Neuron (in vitro differentiated cells): Measurements from ENCODE around the gene SLC15A2.
"Not testable (repeated sequence)": the region's sequence is repeated elsewhere in the genome, so short reads cannot be mapped to it uniquely, and the experiment has no call there.

ENCODE experiments used
- H2AFZ ChIP-seq: one replicate; pipeline ENCODE4 v1.6.1; 2013; ENCODE audit warnings: low read depth, mild to moderate bottlenecking, inconsistent platforms, low read length, moderate library complexity
- H3K27me3 ChIP-seq: one replicate; pipeline ENCODE4 v1.6.1; 2013; ENCODE audit warnings: low read length; ENCODE audit not compliant: insufficient read depth
- H3K36me3 ChIP-seq: one replicate; pipeline ENCODE4 v1.6.1; 2013; ENCODE audit warnings: low read length; ENCODE audit not compliant: insufficient read depth
- H3K4me1 ChIP-seq: one replicate; pipeline ENCODE4 v1.6.1; 2013; ENCODE audit warnings: low read length; ENCODE audit not compliant: insufficient read depth
- H3K4me3 ChIP-seq: 2 replicates; pipeline ENCODE4 v1.5.1; 2013; ENCODE audit warnings: mild to moderate bottlenecking, low read length, moderate library complexity
- H3K9me3 ChIP-seq: one replicate; pipeline ENCODE4 v1.6.1; 2013; ENCODE audit warnings: low read length

Gene SLC15A2, protein sequence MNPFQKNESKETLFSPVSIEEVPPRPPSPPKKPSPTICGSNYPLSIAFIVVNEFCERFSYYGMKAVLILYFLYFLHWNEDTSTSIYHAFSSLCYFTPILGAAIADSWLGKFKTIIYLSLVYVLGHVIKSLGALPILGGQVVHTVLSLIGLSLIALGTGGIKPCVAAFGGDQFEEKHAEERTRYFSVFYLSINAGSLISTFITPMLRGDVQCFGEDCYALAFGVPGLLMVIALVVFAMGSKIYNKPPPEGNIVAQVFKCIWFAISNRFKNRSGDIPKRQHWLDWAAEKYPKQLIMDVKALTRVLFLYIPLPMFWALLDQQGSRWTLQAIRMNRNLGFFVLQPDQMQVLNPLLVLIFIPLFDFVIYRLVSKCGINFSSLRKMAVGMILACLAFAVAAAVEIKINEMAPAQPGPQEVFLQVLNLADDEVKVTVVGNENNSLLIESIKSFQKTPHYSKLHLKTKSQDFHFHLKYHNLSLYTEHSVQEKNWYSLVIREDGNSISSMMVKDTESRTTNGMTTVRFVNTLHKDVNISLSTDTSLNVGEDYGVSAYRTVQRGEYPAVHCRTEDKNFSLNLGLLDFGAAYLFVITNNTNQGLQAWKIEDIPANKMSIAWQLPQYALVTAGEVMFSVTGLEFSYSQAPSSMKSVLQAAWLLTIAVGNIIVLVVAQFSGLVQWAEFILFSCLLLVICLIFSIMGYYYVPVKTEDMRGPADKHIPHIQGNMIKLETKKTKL

GRCh38 chr3:121894301-121894990 lies at the start of gene SLC15A2:
SLC15A2 (plus strand) TSS chr3:121894401; CDS start chr3:121894477, 76 bp downstream.
- Histone ChIP-seq H3K9me3 (no peaks in the 10 kb centered on the region), H2AFZ (no peak within 1 kb of the TSS), H3K36me3 (no peaks in the 10 kb centered on the region), H3K27me3 (no peaks in the 10 kb centered on the region), H3K4me3 (no peak within 1 kb of the TSS), H3K4me1 (peaks cover 1% of the 10 kb centered on the region)

- H3K4me1 ChIP-seq = peaks cover 4% of the 10 kb centered on the region
- no peak overlapping the region for H2AFZ ChIP-seq
- peaks cover 3% of the 10 kb centered on the region for H3K9me3 ChIP-seq
- H3K4me3 ChIP-seq = no peak overlapping the region
- no peaks in the 10 kb centered on the region for H3K27me3 ChIP-seq
- no peaks in the 10 kb centered on the region for H3K36me3 ChIP-seq
These were observed 49.3 kb upstream of the SLC15A2 start for GRCh38 chr3:121844892-121845291.

GRCh38 chr3:121852256-121852655 lies 41.9 kb upstream of the SLC15A2 start:
- no peaks in the 10 kb centered on the region for H3K9me3 ChIP-seq
- no peak overlapping the region for H3K4me3 ChIP-seq
- no peak overlapping the region for H2AFZ ChIP-seq
- H3K4me1 ChIP-seq = no peaks in the 10 kb centered on the region
- H3K36me3 ChIP-seq = no peaks in the 10 kb centered on the region
- no peaks in the 10 kb centered on the region for H3K27me3 ChIP-seq

GRCh38 chr3:121855555-121855954 lies 38.6 kb upstream of the SLC15A2 start:
- Histone ChIP-seq H3K27me3 (no peaks in the 10 kb centered on the region), H3K4me1 (no peaks in the 10 kb centered on the region), H3K9me3 (no peaks in the 10 kb centered on the region), H3K36me3 (no peaks in the 10 kb centered on the region), H2AFZ (no peak overlapping the region), H3K4me3 (no peak overlapping the region)

GRCh38 chr3:121857778-121858177 lies 36.4 kb upstream of the SLC15A2 start:
- not testable (repeated sequence) for H3K4me3 ChIP-seq, H3K4me1 ChIP-seq, H3K9me3 ChIP-seq, H3K36me3 ChIP-seq, H3K27me3 ChIP-seq, H2AFZ ChIP-seq

GRCh38 chr3:121863247-121863646 lies 31.0 kb upstream of the SLC15A2 start:
- H3K4me1 ChIP-seq, H3K36me3 ChIP-seq, H3K27me3 ChIP-seq, H2AFZ ChIP-seq, H3K4me3 ChIP-seq, H3K9me3 ChIP-seq: not testable (repeated sequence)

GRCh38 chr3:121863801-121864200 lies 30.4 kb upstream of the SLC15A2 start:
- Histone ChIP-seq H3K4me3 (no peak overlapping the region), H3K36me3 (no peaks in the 10 kb centered on the region), H3K9me3 (peaks cover 8% of the 10 kb centered on the region), H2AFZ (no peak overlapping the region), H3K27me3 (no peaks in the 10 kb centered on the region), H3K4me1 (no peaks in the 10 kb centered on the region)

DNA sequence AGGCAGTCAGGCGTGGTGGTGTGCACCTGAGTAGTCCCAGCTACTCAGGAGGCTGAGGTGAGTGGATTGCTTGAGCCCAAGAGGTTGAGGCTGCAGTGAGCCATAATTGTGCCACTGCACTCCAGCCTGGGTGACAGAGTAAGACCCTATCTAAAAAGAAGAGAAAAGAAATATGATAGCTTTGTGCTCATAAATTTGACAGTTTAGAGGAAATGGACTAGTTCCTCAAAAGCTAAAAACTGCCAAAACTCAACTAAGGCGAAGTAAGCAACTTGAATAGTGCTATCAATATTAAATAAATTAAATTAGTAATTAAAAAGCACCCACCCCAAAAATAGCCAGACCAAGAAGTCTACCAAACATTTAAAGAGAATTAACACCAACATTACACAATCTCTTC lies 24.5 kb upstream of the SLC15A2 start:
- Histone ChIP-seq H3K4me3 (no peak overlapping the region), H3K27me3 (no peaks in the 10 kb centered on the region), H3K9me3 (peaks cover 3% of the 10 kb centered on the region), H3K4me1 (no peaks in the 10 kb centered on the region), H3K36me3 (peaks cover 6% of the 10 kb centered on the region), H2AFZ (no peak overlapping the region)

DNA sequence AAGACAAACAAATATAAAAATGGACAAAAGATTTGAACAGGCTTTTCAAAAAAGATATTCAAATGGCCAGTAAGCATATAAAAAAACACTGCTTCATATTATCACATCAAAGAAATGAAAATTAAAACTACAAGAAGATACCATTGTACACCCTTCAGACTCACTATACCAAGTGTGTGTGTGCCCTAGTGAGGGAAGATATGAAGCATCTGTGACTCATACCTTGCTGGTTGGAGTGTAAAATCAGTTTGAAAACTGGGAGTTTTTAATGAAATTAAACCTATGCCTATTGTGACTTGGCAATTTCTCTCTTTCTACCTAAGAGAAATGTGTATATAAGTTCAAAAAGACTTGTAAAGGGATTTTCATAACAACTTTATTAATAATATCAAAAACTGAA lies 23.5 kb upstream of the SLC15A2 start:
- H3K27me3 ChIP-seq = no peaks in the 10 kb centered on the region
- peaks cover 6% of the 10 kb centered on the region for H3K36me3 ChIP-seq
- H3K4me1 ChIP-seq = no peaks in the 10 kb centered on the region
- peaks cover 3% of the 10 kb centered on the region for H3K9me3 ChIP-seq
- H2AFZ ChIP-seq = no peak overlapping the region
- no peak overlapping the region for H3K4me3 ChIP-seq

- H3K36me3 ChIP-seq = peaks cover 6% of the 10 kb centered on the region
- H2AFZ ChIP-seq = no peak overlapping the region
- H3K4me1 ChIP-seq = no peaks in the 10 kb centered on the region
- H3K27me3 ChIP-seq = no peaks in the 10 kb centered on the region
- H3K4me3 ChIP-seq = no peak overlapping the region
- no peaks in the 10 kb centered on the region for H3K9me3 ChIP-seq
These were observed 22.8 kb upstream of the SLC15A2 start for GRCh38 chr3:121871430-121871829.

DNA sequence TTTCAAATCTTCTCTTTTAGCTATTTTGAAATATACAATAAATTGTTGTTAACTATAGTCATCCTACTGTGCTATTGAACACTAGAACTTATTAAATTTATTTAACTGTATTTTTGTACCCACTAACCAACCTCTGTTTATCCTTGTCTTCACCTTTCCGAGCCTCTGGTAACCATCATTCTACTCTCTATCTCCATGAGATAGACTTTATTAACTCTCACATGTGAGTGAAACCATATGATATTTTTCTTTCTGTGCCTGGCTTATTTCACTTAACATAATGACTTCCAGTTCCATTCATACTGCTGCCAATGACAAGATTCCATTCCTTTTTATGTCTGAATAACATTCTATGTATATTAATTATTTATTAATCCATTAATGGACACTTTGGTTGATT lies 15.8 kb upstream of the SLC15A2 start:
- Histone ChIP-seq H3K9me3 (no peaks in the 10 kb centered on the region), H3K27me3 (no peaks in the 10 kb centered on the region), H2AFZ (no peak overlapping the region), H3K4me3 (no peak overlapping the region), H3K4me1 (no peaks in the 10 kb centered on the region), H3K36me3 (peaks cover 2% of the 10 kb centered on the region)

DNA sequence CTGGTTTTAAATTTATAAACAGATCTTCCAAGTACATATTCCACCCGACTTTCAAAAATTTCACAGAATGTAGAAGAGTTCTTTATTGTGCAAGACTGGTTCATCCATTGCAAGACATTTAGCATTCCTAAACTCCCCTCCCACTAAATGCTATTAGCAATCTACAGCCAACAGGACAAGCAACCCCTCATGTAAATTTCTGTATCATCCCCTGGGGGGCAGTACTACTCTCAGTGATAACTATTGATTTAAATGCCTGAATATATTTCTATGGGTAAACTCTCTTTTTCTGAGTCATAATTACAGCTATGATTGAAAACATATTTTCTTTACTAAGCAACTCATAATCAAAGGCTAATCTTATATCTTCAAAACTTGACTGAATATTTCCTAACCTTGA lies 10.7 kb upstream of the SLC15A2 start:
- Histone ChIP-seq H3K27me3 (no peaks in the 10 kb centered on the region), H3K4me1 (no peaks in the 10 kb centered on the region), H2AFZ (no peak overlapping the region)

DNA sequence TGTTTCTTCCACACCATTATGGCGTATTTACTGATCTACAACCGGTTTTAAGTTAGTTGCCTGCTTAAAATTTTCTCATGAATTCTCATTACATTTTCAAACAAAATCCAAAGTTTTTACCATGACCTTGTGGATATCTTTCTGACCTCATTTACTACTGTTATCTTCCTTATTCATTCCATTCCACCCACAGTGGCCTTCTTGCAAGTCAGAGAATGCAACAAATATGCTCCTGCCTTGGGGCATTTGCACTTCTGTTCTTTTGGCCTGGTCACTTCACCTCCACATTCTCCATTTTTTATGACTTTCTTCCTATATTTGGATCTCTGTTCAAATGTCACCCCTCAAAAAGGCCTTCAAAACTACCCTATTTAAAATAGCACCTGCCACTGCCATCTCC lies 8.8 kb upstream of the SLC15A2 start:
- no peak overlapping the region for H3K4me3 ChIP-seq
- H3K9me3 ChIP-seq = no peaks in the 10 kb centered on the region
- H2AFZ ChIP-seq = no peak overlapping the region
- no peaks in the 10 kb centered on the region for H3K4me1 ChIP-seq
- no peaks in the 10 kb centered on the region for H3K27me3 ChIP-seq
- H3K36me3 ChIP-seq = no peaks in the 10 kb centered on the region

More for the DNA sequence above, 10.7 kb upstream of the SLC15A2 start:
- Histone ChIP-seq H3K4me3 (no peak overlapping the region), H3K36me3 (no peaks in the 10 kb centered on the region), H3K9me3 (no peaks in the 10 kb centered on the region)
